ENCODE results near the gene ADGRV1.
"Not testable (repeated sequence)": the region's sequence is repeated elsewhere in the genome, so short reads cannot be mapped to it uniquely, and the experiment has no call there.

The ADGRV1 gene

DNA sequence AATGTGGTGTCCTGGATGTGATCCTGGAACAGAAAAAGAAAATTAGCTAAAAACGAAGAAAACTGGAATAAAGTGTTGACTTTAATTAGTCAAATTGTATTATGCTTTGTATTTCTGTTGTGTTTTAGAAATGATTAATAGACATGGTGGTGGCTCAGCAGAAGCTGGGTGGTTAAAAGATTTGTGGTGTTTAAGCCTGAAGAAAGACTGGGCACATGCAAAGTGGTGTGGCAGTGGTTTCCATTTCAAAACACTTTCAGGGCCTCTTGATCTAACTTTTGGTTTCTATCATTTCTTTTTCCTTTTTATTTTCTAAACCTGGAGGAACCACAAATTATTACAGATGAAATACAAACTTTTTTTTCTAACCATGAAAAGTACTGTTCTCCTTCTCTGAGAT lies 44.1 kb downstream of the ADGRV1 start:
- no peak for DNase-seq

DNA sequence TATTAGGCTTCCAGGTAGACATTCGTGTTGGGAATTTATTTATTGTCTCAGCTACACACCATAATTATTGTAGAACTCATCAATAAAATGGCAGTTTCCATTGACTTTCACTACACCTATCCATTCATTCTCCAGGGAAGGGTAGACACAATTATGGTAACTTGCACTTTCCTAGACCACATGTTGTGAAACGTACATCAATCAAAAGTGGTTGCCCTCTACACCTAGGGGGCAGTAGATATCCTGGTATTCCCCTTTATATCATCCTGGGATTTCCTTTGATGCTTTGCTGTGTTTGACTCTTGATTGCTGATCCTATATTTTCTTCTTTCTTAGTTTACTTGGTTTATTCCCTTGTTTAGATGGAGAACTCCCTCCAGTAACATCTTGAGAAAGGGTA lies 47.9 kb downstream of the ADGRV1 start:
- DNase-seq, result no peak

DNA sequence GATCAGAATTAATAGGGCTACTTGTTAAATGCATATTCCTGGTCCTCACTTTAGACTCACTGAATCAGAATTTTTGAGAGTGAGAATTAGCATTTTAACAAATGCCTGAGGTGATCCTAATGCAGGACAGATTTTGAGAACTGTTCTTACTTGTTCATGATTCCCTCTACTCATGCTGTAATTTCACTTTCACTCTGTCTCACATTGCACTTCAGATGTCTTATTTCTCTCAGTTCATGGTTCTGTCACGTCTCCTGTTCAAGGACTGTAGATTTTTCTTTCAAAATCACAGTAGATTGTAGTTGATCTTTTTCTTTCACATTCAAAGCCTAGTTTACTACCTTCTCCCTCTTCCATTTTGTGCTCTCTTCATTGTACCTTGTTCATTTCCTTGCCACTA lies 54.3 kb downstream of the ADGRV1 start:
- DNase-seq, result no peak

DNA sequence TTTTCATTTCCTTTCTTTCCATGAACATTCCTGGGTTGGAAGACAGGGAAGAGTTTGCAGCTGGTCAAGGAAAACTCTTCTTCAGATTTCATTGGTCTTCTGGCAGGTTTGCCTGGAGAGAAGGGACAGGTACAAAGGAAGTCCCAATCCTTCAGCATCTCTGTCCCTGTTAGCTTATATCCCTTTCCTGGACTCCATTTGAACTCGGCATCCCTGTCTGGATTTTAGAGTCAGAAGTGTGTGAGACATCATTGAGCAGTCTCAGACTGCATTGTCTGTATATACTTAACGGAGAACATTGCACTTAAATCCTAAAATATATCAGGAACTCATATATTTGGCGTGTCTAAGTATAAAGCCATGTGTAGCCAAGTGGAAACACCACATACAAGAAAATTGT lies 54.9 kb downstream of the ADGRV1 start:
- no peak for DNase-seq

DNA sequence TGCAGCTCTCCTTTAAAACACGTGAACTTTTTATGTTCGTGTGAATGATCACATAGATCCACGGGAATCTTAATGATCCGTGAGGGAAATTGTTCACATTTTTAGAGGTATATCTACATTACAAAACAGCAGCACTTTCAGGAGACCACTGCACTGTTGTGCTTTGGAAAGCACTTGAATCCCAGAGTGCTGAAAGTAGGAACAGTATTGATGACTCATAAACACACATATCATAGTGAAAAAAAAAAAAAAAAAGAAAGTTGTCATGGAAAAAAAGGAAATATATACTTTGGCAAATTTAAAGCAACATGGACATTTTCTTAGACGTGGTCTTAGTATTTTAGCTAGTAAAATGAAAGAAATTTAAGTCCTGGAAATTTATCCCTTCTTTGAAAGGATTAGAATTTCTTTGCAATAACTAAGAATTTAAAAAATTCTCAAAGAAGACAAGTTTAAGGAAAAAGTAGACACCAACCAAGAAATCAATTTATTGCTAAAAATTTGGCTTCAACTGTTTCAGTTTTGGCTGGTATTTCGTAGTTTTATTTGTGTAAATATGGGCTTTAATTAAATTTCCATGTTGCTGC lies 55.4 kb downstream of the ADGRV1 start:
- DNase-seq, result no peak

DNA sequence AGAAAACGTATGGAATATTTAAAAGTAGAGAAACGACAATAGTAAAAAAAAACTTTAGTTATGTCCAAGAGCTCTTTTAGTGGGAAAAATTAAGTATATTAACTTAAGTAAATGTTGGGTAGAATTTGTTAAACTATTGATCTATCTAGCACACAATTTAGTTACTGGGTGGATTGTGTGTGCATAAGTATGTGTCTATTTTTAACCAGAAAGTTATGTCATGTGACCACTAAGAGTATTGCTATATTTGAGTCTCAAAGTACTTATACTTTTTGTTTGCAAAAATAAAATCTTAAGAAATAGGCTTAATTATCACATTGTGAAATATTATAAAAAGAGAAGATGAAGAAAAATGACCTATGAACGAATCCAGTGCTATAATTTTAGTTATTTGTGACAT lies 56.8 kb downstream of the ADGRV1 start:
- no peak for DNase-seq

DNA sequence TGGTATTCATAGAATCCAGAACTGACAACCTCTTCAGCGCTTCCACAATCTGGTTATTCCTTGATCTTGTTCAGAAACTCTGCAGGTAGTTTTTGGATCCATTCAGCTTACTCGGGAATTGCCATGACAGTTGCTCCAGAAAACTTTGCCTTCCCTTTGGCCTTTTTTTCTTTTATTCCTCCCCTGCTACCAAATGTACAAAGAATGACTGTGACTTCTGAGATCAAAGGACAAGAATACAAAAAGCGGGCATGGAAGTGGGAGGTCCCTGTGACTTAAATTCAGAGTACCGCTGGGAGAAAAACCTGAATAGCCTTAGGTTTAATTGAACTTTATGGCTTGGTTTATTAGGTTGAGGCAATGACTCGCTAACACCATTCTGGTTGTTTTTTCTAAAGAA lies 59.5 kb downstream of the ADGRV1 start:
- no peak for DNase-seq

DNA sequence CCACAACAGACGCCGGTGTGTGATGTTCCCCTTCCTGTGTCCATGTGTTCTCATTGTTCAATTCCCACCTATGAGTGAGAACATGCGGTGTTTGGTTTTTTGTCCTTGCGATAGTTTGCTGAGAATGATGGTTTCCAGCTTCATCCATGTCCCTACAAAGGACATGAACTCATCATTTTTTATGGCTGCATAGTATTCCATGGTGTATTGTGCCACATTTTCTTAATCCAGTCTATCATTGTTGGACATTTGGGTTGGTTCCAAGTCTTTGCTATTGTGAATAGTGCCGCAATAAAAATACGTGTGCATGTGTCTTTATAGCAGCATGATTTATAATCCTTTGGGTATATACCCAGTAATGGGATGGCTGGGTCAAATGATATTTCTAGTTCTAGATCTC lies 61.2 kb downstream of the ADGRV1 start:
- not testable (repeated sequence) for DNase-seq

DNA sequence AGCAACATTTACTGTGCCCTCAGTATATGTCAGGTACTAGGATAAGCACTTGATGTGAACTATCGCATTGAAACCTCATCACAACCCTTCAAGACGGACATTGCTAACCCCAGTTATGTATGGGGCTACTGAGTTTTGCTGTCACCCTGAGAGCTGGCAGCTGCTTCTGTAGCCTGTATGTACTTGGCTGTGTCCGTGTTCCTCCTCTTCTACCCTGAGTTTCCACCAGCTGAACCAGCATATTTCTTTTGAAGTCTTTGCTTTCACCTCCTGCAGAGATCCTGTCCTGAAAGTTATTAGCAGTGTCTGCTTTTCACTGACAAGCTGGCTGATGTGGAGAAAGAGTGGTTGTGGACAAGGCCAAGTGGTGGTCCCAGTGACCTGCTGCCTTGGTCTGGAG lies 63.3 kb downstream of the ADGRV1 start:
- DNase-seq, result no peak

DNA sequence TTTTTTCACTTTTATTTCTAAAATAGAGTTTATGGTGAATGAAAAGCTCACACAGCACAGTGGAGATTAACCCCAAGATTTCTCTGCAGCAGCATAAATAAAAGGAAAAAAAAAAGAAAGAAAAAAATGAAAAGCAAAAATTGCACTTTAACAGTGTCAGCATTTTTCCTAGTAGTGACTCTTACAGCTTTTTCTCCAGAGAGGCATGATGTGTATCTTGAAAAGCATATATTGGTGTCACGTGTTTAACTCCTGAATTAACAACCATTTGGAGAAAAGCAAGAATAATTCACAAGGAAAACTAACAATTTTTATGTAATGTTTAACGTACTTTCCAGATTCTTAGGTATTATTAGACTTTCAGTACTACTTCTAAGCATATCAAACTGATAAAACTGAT lies 67.9 kb downstream of the ADGRV1 start:
- DNase-seq, result no peak

DNA sequence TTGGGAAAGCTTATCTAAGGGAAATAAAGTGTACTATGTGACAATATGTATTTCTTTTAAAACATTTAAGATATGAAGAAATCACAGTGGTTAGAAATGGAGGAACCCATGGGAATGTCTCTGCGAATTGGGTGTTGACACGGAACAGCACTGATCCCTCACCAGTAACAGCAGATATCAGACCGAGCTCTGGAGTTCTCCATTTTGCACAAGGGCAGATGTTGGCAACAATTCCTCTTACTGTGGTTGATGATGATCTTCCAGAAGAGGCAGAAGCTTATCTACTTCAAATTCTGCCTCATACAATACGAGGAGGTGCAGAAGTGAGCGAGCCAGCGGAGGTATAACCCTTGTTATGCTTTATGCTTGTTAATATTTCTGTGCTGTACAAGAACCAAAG lies 69.9 kb downstream of the ADGRV1 start:
- no peak for DNase-seq

DNA sequence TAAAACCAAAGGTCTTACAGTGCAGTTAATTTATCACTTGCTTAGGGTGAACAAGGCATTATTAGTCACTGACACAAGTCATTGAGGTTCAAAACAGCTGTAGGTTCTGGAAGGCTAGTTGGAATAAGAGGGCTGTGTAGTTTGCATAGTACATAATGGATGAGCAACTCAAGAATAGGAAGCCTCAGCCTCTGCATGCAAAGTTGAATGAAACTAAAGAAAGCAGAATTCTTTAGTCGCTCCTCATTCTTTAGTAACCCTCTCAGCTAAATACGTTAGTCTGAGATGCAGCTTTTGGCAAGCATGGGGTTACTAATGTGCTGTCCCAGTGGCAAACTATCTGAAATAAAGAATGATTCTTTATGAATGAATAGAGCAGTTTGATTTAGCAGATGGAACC lies 74.2 kb downstream of the ADGRV1 start:
- DNase-seq, result no peak

DNA sequence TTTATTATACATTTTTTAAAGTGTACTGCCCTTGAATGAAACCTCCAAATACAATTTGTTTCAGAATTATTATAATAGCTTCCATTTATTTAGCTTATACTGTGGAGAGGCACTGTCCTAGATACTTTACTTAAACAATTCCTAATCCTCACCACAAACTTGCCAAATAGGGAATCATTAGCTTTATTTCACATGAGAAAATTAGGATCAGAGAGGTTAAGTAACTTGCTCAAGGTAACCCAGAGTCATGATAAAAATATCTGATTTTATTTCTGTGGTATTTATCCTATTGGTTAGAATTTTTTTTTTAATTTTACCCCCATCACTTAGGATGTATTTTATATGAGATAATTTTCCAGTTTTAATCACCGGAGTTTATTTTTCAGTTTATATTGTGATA lies 78.4 kb downstream of the ADGRV1 start:
- no peak for DNase-seq

DNA sequence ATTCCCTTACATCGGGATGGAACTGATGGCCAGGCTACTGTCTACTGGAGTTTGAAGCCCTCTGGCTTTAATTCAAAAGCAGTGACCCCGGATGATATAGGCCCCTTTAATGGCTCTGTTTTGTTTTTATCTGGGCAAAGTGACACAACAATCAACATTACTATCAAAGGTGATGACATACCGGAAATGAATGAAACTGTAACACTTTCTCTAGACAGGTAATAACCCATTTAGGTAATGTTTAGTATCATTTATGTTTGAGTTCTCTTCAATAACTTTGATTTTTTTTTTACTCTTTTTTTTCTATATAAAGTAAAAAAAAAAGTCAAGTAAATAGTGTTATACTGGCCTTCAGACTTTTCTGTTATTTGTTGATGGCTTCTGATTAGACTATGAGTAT lies 79.1 kb downstream of the ADGRV1 start:
- no peak for DNase-seq

DNA sequence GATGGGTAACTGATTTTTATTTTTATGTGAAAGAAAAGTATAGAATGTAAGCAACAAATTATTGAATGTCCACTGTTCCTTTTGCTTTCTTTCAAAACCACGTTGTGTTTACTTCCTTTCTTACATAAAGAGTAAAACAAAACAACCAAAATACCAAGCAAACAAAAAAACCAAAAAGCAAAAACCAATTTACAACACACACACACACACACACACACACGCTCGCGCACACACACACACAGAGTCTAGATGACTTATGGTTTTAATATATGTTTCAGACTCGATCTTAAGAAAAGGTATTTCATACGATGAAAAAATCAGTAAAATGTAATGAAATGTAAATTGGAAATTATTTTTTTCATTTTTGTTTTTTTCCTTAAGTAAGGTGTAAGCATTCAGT lies 80.3 kb downstream of the ADGRV1 start:
- DNase-seq, result no peak

DNA sequence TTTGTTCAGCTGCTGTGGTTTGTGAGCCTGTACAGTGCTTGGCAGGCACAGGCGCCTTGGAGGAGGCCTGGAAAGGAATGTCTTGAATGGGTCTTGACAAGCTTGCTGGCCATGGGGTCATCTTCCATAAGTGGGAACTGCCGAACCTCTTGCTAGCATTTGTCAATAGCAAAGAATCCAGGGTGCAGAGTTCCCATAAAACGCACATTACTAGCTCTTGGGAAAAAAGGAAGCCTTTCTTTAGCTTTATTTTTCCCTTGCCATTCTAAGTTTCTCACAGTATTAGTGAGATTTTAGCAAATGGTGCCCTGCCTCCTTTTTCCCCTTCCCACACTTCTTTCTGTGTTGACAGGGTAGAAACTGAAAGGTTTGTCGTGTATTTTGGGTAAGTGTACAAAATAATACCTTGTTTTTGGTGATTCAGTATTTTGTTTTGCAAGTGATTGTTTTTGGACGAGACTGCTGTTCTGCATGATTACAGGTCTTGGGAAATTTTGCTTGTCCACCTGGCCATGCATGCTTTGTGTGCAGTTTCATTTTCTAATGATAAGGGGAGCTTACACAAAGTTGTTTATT lies 82.0 kb downstream of the ADGRV1 start:
- no peak for DNase-seq

DNA sequence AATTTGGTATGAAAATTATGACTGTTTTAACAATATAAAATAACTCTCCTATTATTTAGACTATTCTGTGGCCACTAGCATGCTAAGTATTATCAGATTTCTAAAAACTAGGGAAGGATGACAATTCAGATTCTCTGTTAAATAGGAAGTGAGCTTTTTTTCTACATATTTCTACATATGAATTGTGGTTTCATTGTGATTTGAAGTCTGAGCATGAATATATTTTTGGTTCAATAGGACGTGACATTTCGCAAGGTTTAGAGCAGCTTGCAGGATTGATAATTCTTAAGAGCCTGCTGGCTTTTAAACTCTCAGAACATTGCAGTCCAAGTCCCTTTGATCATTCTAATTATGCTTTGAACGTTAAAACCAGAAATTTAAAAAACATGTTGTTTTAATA lies 82.9 kb downstream of the ADGRV1 start:
- no peak for DNase-seq

DNA sequence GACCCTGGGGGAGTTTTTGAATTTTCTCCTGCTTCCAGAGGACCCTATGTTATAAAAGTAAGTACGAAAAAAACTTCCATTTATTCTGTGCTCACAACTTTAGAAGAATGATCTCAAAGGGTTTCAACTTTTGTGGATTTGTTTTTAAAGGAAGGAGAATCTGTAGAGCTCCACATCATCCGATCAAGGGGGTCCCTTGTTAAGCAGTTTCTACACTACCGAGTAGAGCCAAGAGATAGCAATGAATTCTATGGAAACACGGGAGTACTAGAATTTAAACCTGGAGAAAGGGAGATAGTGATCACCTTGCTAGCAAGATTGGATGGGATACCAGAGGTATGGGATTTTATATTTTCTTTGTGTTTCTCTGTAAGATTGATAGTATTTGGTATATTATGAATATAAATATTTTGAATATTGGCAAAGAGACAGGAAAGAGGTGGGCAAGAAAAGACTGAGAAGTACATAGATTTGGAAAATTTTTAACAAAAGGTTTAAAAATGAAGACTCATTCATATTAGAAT lies 84.2 kb downstream of the ADGRV1 start:
- DNase-seq, result no peak

DNA sequence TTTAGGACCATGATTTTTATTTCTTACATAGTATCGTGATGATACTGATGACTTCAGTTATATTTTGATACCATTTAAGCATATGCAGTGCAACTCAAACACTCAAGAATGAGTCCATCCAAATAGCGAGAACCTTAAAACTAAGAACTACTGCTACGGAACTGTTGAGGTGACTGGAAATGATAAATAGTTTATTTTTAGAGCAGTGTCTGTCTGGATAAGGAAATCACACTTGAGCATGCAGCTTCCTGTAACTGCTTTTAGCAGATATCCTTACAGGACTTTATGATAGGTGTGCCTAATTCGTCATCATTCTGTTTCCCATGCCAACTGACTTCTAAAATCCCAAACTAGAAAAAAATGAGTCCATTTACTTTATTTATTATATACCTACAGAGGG lies 85.5 kb downstream of the ADGRV1 start:
- DNase-seq, result no peak

DNA sequence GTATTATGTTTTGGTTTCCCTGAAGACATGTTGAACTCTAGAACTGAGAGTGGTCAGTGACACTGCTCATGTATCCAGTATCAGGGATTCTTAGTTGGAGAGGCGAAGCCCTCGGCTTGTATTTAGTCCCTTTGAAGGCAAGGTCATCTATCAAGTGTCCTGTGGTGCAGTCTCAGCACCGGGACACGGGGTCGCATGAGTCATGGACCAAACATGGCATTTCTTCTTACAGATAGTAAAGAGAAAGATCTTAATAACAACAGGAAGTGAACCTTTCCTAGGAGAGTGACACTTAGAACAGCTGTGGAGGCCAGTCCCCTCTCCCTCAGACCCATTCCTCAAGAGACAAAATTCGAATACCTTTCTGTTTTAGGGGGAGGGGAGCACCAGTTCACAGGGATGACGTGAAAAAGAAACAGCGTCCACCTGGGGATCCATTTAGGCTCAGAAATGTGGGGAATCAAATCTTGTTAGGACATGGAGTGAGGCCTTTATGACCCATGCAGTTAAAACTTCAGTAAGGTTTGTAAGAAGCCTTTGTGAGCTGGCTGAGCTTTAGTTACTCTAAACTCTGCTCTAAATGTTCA lies 86.5 kb downstream of the ADGRV1 start:
- no peak for DNase-seq

DNA sequence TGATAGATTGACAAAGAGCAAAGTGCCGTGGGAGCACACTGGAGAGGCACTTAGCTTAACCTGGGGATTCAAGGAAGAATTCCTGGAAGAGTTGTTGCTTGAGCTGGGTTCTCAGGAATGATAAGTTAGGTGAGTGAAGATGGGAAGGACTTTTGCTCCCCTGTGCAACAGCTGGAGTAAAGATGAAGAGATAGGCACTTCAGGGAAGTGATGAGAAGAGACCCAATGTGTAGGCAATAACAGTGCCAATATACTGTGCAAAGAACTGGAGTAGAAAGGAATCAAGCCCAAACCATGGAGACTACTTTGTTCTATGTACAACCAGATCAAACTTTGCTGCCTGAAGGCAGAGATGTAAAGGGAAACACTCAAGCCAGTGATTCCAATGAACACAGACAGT lies 92.2 kb downstream of the ADGRV1 start:
- DNase-seq, result no peak

DNA sequence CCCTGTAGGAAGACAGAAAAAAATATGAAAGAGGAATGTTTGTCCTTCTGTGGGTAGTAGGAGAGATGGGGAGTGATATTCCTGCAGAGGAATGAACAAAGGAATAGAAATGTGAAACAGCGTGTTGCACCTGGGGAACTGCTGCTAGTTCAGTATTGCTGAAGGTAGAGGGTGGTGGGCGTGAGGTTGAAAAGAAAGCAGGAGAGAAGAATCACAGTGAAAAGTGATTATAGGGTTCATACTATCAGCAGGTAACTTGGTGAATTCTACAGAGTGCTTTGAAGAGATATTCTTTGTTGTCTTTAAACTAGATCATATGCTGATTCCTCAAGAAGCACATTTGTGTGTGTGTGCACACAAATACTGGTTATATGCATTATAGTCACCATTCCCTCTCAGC lies 95.6 kb downstream of the ADGRV1 start:
- no peak for DNase-seq

DNA sequence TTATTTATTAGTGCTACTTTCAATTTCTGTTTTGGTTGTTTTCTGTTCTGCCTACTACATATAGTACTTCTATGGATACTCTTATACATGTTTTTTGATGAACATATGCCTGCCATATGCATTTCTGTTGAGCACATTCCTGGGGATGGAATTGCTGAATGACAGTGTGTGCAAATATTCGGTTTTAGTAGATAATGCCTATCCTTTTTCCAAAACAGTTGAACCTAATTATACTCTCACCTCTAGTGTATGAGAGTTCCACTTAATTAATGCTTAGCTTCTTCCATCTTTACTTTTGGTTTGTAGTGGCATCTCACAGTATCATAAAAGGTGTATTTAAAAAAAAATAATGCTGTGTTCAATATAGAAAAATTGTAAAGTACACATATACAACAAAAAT lies 96.8 kb downstream of the ADGRV1 start:
- DNase-seq, result no peak

DNA sequence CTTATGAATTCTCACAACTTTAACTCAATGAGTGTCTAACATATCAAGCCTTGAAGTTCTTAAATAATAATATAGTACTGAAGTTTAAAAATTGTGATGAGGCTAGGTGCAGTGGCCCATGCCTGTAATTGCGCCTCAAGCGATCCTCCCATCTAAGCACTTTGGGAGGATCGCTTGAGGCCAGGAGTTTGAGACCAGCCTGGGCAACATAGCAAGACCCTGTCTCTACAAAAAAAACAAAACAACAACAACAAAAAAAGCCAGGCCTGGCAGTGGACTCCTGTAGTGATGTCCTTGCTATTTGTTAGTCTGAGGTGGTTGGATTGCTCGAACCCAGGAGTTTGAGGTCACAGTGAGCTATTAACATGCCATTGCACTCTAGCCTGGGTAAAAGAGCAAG lies 98.4 kb downstream of the ADGRV1 start:
- no peak for DNase-seq

DNA sequence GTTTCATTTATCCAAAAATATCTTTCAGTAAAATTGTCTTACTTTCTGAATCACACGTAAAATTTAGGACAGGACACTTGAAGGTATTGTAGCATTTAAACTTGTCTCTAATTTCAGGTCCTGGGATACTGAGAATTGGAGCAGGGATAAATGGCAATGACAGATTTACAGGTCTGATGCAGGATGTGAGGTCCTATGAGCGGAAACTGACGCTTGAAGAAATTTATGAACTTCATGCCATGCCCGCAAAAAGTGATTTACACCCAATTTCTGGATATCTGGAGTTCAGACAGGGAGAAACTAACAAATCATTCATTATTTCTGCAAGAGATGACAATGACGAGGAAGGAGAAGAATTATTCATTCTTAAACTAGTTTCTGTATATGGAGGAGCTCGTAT lies 99.2 kb downstream of the ADGRV1 start:
- DNase-seq, result no peak
